Thyroid gland (tissue), 4 donors: ENCODE measurements around the gene TCP11L2. TPM values are rescaled to one million over a fixed set of nuclear protein-coding genes. Genes with fewer than 3 reads are reported as not detected.

Experiments used
- DNase-seq, 2 donors: peaks; one replicate each; pipeline ENCODE4 v3.0.0-alpha.2; 2019
- H3K27ac ChIP-seq, 3 donors: fragments of 200-600 bp; sonication (generic); 1 replicate in 2 of 3; 2 replicates in 1 of 3; pipeline ENCODE4 v1.5.1; 2016 to 2019; ENCODE audit warnings: mild to moderate bottlenecking in 1 of 3, moderate library complexity in 1 of 3
- H3K27me3 ChIP-seq: fragments of 200-600 bp; sonication (generic); one replicate; pipeline ENCODE4 v1.5.1; 2019
- H3K36me3 ChIP-seq, 2 donors: fragments of 200-600 bp; sonication (generic); one replicate each; pipeline ENCODE4 v1.5.1; 2016 to 2019
- H3K4me1 ChIP-seq, 2 donors: fragments of 200-600 bp; sonication (generic); one replicate each; pipeline ENCODE4 v1.5.1; 2017 to 2019
- H3K4me3 ChIP-seq, 3 donors: fragments of 200-600 bp; sonication (generic); replicated peaks in 1 of 3; 1 replicate in 2 of 3; 2 replicates in 1 of 3; pipeline ENCODE4 v1.5.1; 2016; ENCODE audit warnings: mild to moderate bottlenecking in 1 of 3
- H3K9me3 ChIP-seq: fragments of 200-600 bp; sonication (generic); one replicate; pipeline ENCODE4 v1.5.1; 2017
- CTCF ChIP-seq, 6 experiments: fragments of 200-600 bp in 3 of 6; fragments of 450-650 bp in 3 of 6; sonication (generic) in 3 of 6; IDR thresholded peaks; one replicate each; pipeline ENCODE4 v1.5.1; 2016 to 2019; ENCODE audit warnings: antibody characterized with exemption in 6 of 6, mild to moderate bottlenecking in 2 of 6, inconsistent platforms in 1 of 6, moderate library complexity in 1 of 6
- POLR2A ChIP-seq, 2 donors: fragments of 450-650 bp; IDR thresholded peaks; one replicate each; pipeline ENCODE4 v1.6.1; 2017; ENCODE audit warnings: antibody characterized with exemption in 2 of 2, mild to moderate bottlenecking in 2 of 2, moderate library complexity in 1 of 2
- WGBS, 2 donors: methylation state at CpG; one replicate each; pipeline ENCODE4 v1.1.5; 2017; 5-methylcytosine and 5-hydroxymethylcytosine counted together
- intact Hi-C: fragments of 100-400 bp; cut with DNase I; formaldehyde crosslinking; loops from one replicate; pipeline ENCODE4 v1.15.1; 2023
- total RNA-seq, 4 donors: library from RNA; depleted of rRNA; stranded (reverse); fragments of >200 nt; gene quantifications; one replicate each; pipeline ENCODE4 v1.2.3, GENCODE V29; 2016

Gene TCP11L2
- total RNA-seq, 4 donors from 2014 or later = 39.7 to 72.3 (median 59.9) TPM

- 39 to 55% methylated on average over 1 of the region's 1 CpG for WGBS, 2 donors
- DNase-seq = no peak
- no peaks in the 10 kb centered on the region for H3K36me3 ChIP-seq
- H3K27me3 ChIP-seq = no peaks in the 10 kb centered on the region
- H3K4me3 ChIP-seq = no peak overlapping the region
- H3K27ac ChIP-seq = peak overlapping the region; percentile 27 to 99 (median 97)
- no peak for TF ChIP-seq POLR2A (IDR thresholded peaks at IDR 0.05)
- no peak for TF ChIP-seq CTCF (IDR thresholded peaks at IDR 0.05)
- intact Hi-C loops = no loop called here
- H3K4me1 ChIP-seq = peaks cover 47% of the 10 kb centered on the region in 2 donors
- no peaks in the 10 kb centered on the region for H3K9me3 ChIP-seq
These were observed 1.8 kb upstream of the TCP11L2 start for GRCh38 chr12:106300761-106301160.

- H3K27me3 ChIP-seq = no peaks in the 10 kb centered on the region
- 0 to 10% methylated on average over 1 of the region's 1 CpG for WGBS, 2 donors
- H3K36me3 ChIP-seq = no peaks in the 10 kb centered on the region
- DNase-seq = no peak
- H3K4me3 ChIP-seq = no peak overlapping the region
- H3K27ac ChIP-seq = peak overlapping the region; percentile 92 to 99 (median 97)
- intact Hi-C loops = no loop called here
- no peaks in the 10 kb centered on the region for H3K9me3 ChIP-seq
- peaks cover 43 to 44% of the 10 kb centered on the region in 2 donors for H3K4me1 ChIP-seq
- no peak for TF ChIP-seq CTCF (IDR thresholded peaks at IDR 0.05)
These were observed 1.3 kb upstream of the TCP11L2 start for GRCh38 chr12:106301241-106301610.

- peak; percentile 59 to 60 for DNase-seq
- intact Hi-C loops = no loop called here
- TF ChIP-seq POLR2A (IDR thresholded peaks at IDR 0.05) = no peak
- TF ChIP-seq CTCF (IDR thresholded peaks at IDR 0.05) = no peak
- Histone ChIP-seq H3K4me1 (peaks cover 44% of the 10 kb centered on the region in 2 donors), H3K27ac (peak overlapping the region; percentile 92 to 99 (median 97)), H3K27me3 (no peaks in the 10 kb centered on the region), H3K9me3 (no peaks in the 10 kb centered on the region), H3K4me3 (peak overlapping the region in 2 of 3 donors; percentile 16 to 90), H3K36me3 (no peaks in the 10 kb centered on the region)
- 2 to 5% methylated on average over 10 to 15 of the region's 32 CpGs for WGBS, 2 donors
These were observed 767 bp upstream of the TCP11L2 start for GRCh38 chr12:106301611-106302321.

- peak; percentile 89 to 90 for DNase-seq
- Histone ChIP-seq H3K4me1 (peaks cover 44 to 50% of the 10 kb centered on the region in 2 donors), H3K4me3 (peak overlapping the region; percentile 79 to 90 (median 84)), H3K36me3 (no peaks in the 10 kb centered on the region), H3K27ac (peak overlapping the region; percentile 92 to 99 (median 97)), H3K9me3 (no peaks in the 10 kb centered on the region), H3K27me3 (no peaks in the 10 kb centered on the region)
- TF ChIP-seq POLR2A (IDR thresholded peaks at IDR 0.05) (peak in 1 of 2 donors; percentile 41), CTCF (IDR thresholded peaks at IDR 0.05) (peak in 1 of 6 experiments; percentile 8)
- WGBS, 2 donors = 4 to 6% methylated on average over 12 to 18 of the region's 28 CpGs
- intact Hi-C loops = no loop called here
These were observed 778 bp downstream of the TCP11L2 start for GRCh38 chr12:106303202-106303820.

GRCh38 chr12:106304001-106304421, 1.5 kb downstream of the TCP11L2 start:
- 9 to 10% methylated on average over 5 of the region's 5 CpGs for WGBS, 2 donors
- Histone ChIP-seq H3K36me3 (no peaks in the 10 kb centered on the region), H3K27ac (peak overlapping the region; percentile 92 to 99 (median 97)), H3K4me1 (peaks cover 48 to 50% of the 10 kb centered on the region in 2 donors), H3K4me3 (peak overlapping the region in 1 of 3 donors; percentile 90), H3K9me3 (no peaks in the 10 kb centered on the region), H3K27me3 (no peaks in the 10 kb centered on the region)
- intact Hi-C loops = no loop called here
- peak; percentile 61 to 70 for DNase-seq
- TF ChIP-seq POLR2A (IDR thresholded peaks at IDR 0.05) = no peak
- no peak for TF ChIP-seq CTCF (IDR thresholded peaks at IDR 0.05)
